Upper lobe of left lung (tissue), 4 donors: ENCODE data around the gene ABCA9.

ENCODE experiments used
- POLR2A ChIP-seq, 4 donors: fragments of 450-650 bp; IDR thresholded peaks; one replicate each; pipeline ENCODE4 v1.5.1; 2016 to 2017; ENCODE audit warnings: antibody characterized with exemption in 4 of 4, mild to moderate bottlenecking in 2 of 4
- POLR2AphosphoS5 ChIP-seq, 2 donors: sonication (generic); formaldehyde crosslinking; IDR thresholded peaks; one replicate each; pipeline ENCODE4 v1.5.1; 2017; ENCODE audit warnings: antibody characterized with exemption in 2 of 2
- TF ChIP-seq, protein P1 (sequence below), 6 experiments: fragments of 450-650 bp in 4 of 6; fragments of 200-600 bp in 2 of 6; sonication (generic) in 2 of 6; IDR thresholded peaks; one replicate each; pipeline ENCODE4 v1.5.1; 2016 to 2019; ENCODE audit warnings: antibody characterized with exemption in 6 of 6

- TF ChIP-seq, protein P1, sequence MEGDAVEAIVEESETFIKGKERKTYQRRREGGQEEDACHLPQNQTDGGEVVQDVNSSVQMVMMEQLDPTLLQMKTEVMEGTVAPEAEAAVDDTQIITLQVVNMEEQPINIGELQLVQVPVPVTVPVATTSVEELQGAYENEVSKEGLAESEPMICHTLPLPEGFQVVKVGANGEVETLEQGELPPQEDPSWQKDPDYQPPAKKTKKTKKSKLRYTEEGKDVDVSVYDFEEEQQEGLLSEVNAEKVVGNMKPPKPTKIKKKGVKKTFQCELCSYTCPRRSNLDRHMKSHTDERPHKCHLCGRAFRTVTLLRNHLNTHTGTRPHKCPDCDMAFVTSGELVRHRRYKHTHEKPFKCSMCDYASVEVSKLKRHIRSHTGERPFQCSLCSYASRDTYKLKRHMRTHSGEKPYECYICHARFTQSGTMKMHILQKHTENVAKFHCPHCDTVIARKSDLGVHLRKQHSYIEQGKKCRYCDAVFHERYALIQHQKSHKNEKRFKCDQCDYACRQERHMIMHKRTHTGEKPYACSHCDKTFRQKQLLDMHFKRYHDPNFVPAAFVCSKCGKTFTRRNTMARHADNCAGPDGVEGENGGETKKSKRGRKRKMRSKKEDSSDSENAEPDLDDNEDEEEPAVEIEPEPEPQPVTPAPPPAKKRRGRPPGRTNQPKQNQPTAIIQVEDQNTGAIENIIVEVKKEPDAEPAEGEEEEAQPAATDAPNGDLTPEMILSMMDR (IDR thresholded peaks at IDR 0.05) = no peak
- TF ChIP-seq POLR2A (IDR thresholded peaks at IDR 0.05) (no peak), POLR2AphosphoS5 (IDR thresholded peaks at IDR 0.05) (no peak)
Measured at GRCh38 chr17:69009930-69010329, 50.8 kb downstream of the ABCA9 start.
